ENCODE data around the gene EIF3D. TPM values are rescaled to one million over a fixed set of nuclear protein-coding genes. Genes with fewer than 3 reads are reported as not detected.

The EIF3D gene
- total RNA-seq, 3 donors from 2014 or later: 375 to 392 (median 385) TPM

DNA sequence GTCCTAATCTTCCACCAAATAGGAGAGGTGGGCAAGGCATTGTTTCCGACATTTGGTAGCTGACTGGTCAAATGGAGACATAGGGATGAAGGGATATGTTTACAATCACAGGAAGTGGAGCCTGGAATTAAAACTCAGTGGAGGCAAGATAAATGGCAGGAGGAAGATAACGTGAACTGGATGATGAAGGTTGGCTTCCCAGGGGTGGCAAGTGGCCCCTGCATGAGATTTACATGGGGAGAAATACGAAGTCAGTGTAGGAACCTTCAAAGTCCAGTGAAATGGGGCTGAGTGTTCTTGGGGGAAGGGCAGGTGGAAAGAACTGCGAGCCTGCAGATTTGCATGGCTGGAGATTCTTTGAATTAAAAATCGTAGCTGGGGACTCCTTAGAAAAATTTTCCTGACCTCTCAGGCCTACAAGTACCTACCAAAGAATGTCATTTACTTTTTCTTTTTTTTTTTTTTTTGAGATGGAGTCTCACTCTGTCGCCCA lies 21.4 kb downstream of the EIF3D start:
- ATAC-seq (no peak), DNase-seq (no peak)
- H3K9me3 Mint-ChIP-seq: no peaks in the 10 kb centered on the region
- H3K4me1 Mint-ChIP-seq (ENCODE audit: low read depth): peaks cover 7% of the 10 kb centered on the region
- H3K27me3 Mint-ChIP-seq (ENCODE audit: low read depth): no peaks in the 10 kb centered on the region
- H3K36me3 Mint-ChIP-seq (ENCODE audit: insufficient read depth): peaks cover 22% of the 10 kb centered on the region
- H3K4me3 Mint-ChIP-seq: peak overlapping the region; percentile 76

DNA sequence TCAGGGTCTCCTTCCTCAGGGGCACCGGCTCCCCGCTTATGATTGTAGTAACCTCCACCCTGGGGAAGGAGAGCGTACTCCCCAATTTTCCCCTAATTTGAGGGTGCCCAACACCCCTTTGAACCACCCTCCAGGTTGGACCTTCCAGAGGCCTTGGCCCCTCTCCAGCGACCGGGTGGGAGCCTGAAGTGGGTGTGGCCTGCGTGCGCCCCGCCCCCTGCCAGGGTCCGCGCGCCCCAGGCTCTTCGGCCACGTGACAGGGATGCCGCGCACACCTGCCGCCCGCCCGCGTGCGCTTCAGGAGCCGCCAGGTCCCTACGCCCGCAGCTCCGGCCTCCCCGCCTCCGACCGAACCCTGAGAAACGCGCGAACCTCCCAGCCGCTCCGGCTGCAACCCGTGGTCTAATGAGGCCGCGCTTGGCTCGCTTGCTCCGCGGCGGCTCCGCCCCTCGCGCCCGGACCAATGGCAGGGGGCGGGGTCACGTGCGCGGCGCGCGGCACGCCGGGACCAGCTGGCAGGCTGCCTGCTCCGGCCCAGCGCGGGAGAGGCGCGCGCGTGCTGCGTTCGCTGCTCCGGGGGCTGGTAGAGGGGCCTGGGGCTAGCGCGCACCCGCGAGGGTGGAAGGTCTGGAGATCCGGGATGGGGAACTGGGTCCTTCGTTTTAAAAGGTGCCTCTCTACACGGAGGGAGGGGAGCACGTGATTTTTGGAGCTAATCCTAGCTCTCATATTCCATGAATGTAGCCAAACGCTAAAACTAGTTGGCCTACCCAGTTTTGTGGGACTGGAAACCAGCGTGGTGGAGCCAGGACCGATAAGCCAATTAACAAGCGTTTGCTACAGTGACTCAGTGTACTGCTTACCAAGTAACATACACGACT lies 22.1 kb downstream of the EIF3D start, which contains the start of gene FOXRED2:
Gene FOXRED2 (minus strand): TSS at position 404 of the 881 bp plus-strand sequence. CDS start 618 bp downstream, outside the sequence.
- peaks cover 16% of the 10 kb centered on the region for H3K36me3 Mint-ChIP-seq (ENCODE audit: insufficient read depth)

DNA sequence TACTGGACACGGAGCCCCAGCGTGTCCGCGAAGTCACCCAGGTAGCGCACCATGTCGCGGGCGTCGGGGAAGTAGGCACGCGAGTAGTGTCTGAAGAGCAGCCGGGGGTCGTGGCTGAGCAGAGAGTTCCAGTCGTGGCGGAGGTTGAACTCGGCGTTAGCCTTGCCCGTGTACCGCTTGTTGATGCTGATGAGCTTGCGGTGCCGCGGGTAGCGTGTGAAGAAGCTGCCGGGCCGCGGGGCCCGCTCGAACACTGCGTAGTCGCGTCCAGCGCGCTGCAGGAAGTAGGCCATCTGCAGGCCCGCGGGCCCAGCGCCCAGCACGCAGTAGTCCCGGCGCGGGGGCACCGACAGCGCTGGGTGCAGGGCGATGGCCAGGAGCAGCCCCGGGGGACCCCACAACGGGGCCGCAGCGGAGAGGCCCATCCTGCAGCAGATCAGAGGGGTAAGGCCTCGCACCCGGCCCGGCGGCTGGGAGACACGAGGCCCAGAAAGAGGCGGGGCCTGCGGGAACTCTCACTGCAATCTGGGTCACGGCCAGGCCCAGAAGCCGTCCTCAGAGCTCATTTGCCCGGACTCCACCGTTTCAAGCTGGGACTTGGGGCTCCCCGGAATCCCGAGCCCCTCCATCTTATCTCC lies 22.8 kb downstream of the EIF3D start:
- ATAC-seq: no peak
- Mint-ChIP-seq H3K36me3 (ENCODE audit: insufficient read depth) (peaks cover 11% of the 10 kb centered on the region), H3K9me3 (no peaks in the 10 kb centered on the region), H3K4me3 (peak overlapping the region; percentile 76), H3K4me1 (ENCODE audit: low read depth) (peaks cover 7% of the 10 kb centered on the region), H3K27me3 (ENCODE audit: low read depth) (no peaks in the 10 kb centered on the region)
- DNase-seq: no peak

More for the DNA sequence above, 22.1 kb downstream of the EIF3D start, which contains the start of gene FOXRED2:
- ATAC-seq: peak; percentile 95 to 96
- no peaks in the 10 kb centered on the region for H3K27me3 Mint-ChIP-seq (ENCODE audit: low read depth)
- peak; percentile 85 for DNase-seq
- no peaks in the 10 kb centered on the region for H3K9me3 Mint-ChIP-seq
- peaks cover 7% of the 10 kb centered on the region for H3K4me1 Mint-ChIP-seq (ENCODE audit: low read depth)
- peak within 1 kb of the TSS; percentile 76 for H3K4me3 Mint-ChIP-seq

DNA sequence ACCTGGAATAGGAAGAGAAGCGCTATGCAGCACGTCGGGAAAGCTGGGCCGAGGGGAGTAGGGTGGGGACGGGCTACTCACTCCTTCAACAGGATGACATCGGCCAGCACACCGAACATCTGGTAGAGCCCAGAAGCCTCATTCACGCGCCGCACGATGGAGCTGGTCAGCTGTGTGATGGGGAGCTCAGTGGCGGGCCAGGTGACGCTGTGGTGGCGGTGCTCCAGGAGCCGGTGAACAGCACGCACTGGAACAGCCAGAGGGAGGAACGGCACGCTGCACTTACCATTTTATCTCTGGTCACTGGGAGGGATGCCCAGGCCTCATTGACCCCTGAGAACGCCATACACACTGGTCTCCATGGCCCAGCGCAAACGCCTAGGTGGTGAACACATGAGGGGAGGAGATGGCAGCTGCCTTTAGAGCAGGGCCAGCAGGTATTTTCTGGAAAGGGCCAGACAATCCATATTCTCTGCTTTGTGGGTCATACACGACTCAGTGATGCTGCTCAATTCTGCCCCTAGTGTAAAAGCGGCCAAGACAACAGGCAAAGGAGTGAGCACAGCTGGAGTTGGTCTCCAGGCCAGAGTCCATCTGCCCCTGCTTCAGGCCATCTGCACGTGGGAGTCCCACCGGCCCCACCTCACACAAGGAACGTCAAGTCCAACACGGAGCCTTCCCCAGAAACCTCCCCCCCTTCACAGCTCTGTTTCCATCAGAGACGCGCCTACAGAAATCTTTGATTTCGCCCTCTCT lies 30.9 kb downstream of the EIF3D start:
- Mint-ChIP-seq H3K4me1 (ENCODE audit: low read depth) (peaks cover 1% of the 10 kb centered on the region), H3K36me3 (ENCODE audit: insufficient read depth) (peaks cover 13% of the 10 kb centered on the region), H3K4me3 (no peak overlapping the region), H3K9me3 (no peaks in the 10 kb centered on the region), H3K27me3 (ENCODE audit: low read depth) (no peaks in the 10 kb centered on the region)
- DNase-seq (no peak), ATAC-seq (no peak)

DNA sequence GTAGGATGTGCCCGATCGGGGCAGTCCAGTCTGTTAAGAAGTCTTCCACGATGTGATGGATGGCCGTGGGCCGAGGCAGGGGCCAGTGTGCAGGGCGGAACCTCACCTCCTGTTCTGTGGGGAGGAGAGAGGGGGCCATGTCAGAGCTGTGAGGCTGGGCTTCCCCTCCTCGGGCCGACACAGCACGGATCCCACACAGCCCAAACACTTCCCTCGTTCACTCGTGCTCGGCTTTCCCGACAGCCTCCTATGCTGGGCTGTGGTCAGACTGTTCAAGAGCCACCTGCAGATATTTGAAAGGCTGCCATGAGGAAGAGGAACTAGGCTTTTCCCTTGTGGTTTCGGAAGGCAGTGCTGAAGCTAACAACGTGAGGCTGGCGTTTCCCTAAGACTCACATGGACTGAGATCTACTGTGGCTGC lies 35.3 kb downstream of the EIF3D start:
- no peaks in the 10 kb centered on the region for H3K9me3 Mint-ChIP-seq
- H3K4me3 Mint-ChIP-seq: no peak overlapping the region
- peaks cover 4% of the 10 kb centered on the region for H3K4me1 Mint-ChIP-seq (ENCODE audit: low read depth)
- DNase-seq (no peak), ATAC-seq (peak; percentile 17 to 32)
- no peaks in the 10 kb centered on the region for H3K27me3 Mint-ChIP-seq (ENCODE audit: low read depth)
- peaks cover 16% of the 10 kb centered on the region for H3K36me3 Mint-ChIP-seq (ENCODE audit: insufficient read depth)

DNA sequence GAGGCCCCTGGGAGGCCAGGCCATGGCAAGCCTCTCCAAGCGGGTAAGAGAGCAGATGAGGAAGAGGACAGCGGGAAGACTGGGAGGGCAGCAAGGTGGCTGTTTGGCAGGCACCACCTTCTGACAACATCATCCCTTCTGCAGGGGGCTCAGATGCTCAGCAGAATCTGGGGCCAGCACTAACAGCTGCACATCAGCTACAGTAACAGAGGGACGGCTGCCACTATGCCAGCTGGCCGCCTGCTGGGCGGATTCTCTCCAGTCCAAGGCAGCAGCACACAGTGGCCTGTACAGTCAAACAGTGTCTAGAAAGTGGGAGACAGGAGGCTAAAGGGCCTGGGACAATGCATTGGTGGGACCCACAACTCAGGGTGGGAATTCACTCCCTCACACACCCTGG lies 36.9 kb downstream of the EIF3D start:
- no peaks in the 10 kb centered on the region for H3K9me3 Mint-ChIP-seq
- H3K4me3 Mint-ChIP-seq: no peak overlapping the region
- no peaks in the 10 kb centered on the region for H3K27me3 Mint-ChIP-seq (ENCODE audit: low read depth)
- ATAC-seq: no peak
- H3K36me3 Mint-ChIP-seq (ENCODE audit: insufficient read depth): peaks cover 16% of the 10 kb centered on the region
- DNase-seq: no peak
- H3K4me1 Mint-ChIP-seq (ENCODE audit: low read depth): peaks cover 4% of the 10 kb centered on the region

DNA sequence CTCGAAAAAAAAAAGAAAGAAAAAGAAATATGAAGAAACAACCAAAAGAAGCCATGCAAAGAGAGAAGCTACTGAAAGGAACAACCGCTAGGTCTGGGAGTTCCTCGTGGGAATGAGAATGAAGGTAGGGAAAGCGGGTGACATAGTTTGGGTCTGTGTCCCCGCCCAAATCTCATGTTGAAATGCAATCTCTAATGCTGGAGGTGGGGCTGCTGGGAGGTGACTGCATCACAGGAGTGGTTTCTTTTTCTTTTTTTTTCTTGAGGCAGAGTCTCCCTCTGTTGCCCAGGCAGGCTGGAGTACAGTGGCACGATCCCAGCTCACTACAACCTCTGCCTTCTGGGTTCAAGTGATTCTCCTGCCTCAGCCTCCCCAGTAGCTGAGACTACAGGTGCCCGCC lies 37.8 kb downstream of the EIF3D start:
- Mint-ChIP-seq H3K27me3 (ENCODE audit: low read depth) (no peaks in the 10 kb centered on the region), H3K9me3 (no peaks in the 10 kb centered on the region), H3K4me1 (ENCODE audit: low read depth) (peaks cover 4% of the 10 kb centered on the region), H3K36me3 (ENCODE audit: insufficient read depth) (peaks cover 11% of the 10 kb centered on the region), H3K4me3 (no peak overlapping the region)
- DNase-seq: no peak
- no peak for ATAC-seq

DNA sequence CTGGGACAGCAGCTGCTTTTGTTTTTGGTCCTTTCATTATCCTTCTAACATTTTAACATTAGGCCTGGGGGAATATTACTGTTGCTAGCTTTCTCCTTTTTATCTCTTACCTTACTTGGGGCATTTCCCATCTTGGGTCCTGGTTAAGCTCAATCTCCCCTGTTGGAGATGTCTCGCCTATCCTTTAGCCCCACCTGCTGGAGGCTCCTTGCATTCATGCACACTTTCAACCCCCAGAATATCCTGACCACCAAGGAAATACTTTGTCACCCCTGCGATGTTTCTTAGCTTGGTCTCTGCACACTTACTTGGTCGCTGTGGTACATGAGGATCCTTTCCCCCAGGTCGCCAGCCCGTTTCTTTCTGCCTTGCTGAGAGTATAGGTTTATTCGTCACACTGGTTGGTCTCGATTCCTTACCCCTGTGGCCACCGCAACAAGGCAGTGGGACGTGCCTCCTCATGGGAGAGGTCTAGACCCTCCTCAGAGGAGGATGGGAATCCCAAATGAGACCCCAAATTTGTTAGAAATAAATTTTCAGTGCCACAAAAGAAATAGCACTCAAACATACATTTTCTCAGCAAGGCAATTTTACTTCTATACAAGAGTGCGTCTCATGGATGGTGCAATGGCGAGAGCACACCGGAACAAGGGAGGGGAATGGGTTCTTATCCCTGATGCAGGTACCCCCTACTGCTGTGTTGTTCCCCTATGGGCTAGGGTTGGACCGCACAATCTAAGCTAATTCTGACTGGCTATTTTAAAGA lies 42.2 kb downstream of the EIF3D start:
- Mint-ChIP-seq H3K4me3 (no peak overlapping the region), H3K9me3 (no peaks in the 10 kb centered on the region), H3K36me3 (ENCODE audit: insufficient read depth) (peaks cover 3% of the 10 kb centered on the region), H3K4me1 (ENCODE audit: low read depth) (peaks cover 8% of the 10 kb centered on the region), H3K27me3 (ENCODE audit: low read depth) (no peaks in the 10 kb centered on the region)
- DNase-seq: peak; percentile 67
- ATAC-seq: no peak

DNA sequence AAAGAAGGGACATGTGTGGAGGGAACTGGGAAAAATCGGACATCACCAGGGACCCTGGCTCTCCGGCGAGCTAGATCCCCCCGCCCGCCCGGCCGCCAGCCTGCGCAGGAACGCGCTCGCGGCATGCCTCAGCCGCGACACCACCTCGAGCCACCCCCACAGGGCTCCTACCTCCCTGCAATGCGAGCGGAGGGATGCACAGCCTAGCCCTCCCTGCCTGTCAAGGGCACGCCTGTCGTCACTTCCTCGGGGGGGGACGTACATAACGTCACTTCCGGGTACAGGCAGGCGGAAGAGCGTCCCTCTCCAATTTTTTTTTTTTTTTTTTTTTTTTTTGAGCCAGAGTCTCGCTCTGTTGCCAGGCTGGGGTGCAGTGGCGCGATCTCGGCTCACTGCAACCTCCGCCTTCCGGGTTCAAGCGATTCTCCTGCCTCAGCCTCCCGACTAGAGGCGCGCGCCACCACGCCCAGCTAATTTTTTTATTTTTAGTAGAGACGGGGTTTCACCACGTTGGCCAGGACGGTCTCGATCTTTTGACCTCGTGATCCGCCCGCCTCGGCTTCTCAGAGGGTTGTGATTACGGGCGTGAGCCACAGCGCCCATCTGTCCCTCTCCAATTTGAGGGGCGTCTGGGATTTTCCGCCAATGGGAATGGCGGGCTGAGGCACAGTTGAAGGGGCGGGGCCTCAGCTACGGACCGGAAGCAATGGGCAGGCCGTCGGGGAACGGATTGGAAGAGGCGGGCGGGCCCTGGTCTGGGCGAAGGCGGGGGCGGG lies 47.4 kb downstream of the EIF3D start, which contains the start of gene TXN2:
Gene TXN2 (minus strand): TSS at position 248 of the 776 bp plus-strand sequence. CDS start 803 bp downstream, outside the sequence.
- peak; percentile 83 to 89 for ATAC-seq
- Mint-ChIP-seq H3K4me1 (ENCODE audit: low read depth) (peaks cover 16% of the 10 kb centered on the region), H3K4me3 (peak within 1 kb of the TSS; percentile 93), H3K36me3 (ENCODE audit: insufficient read depth) (peaks cover 5% of the 10 kb centered on the region), H3K27me3 (ENCODE audit: low read depth) (no peaks in the 10 kb centered on the region), H3K9me3 (no peaks in the 10 kb centered on the region)
- peak; percentile 94 for DNase-seq

DNA sequence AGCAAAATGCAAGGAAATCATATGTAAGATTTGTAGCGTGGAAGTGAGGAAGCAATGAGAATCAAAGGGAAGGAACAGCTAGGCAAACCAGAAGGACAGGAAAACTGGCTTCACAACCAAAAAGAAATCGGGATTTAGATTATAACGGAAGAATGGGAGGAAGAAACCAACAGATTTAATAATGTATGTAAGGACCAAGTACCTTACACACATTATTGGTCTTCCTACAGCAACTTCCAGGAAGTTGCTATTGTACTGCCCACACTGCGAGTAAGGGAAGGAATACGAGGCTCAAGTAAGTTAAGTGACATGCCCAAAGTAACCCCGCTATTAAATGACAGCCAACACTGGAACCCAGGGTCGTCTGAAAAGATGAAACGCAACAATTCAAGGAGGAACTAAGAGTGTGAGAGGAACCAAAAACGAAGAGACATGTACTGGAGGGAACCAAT lies 48.0 kb downstream of the EIF3D start:
- Mint-ChIP-seq H3K9me3 (no peaks in the 10 kb centered on the region), H3K4me1 (ENCODE audit: low read depth) (peaks cover 16% of the 10 kb centered on the region), H3K4me3 (peak overlapping the region; percentile 93), H3K27me3 (ENCODE audit: low read depth) (no peaks in the 10 kb centered on the region), H3K36me3 (ENCODE audit: insufficient read depth) (peaks cover 8% of the 10 kb centered on the region)
- DNase-seq (no peak), ATAC-seq (no peak)

DNA sequence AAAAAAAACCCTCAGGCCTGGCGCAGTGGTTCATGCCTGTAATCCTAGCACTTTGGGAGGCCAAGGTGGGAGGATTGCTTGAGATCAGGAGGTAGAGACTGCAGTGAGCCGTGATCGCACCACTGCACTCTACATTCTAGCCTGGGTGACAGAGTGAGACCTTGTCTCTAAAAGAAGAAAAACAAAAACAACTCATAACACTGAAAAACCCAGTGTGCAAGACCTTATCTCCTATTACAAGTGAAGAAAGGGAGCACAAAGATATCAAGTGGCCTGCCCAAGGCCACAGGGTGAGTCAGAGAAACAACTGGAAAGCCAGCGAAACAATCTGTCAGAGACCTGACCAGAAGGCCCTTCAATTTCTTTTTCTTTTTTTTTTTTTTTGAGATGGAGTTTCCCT lies 50.0 kb downstream of the EIF3D start:
- Mint-ChIP-seq H3K4me1 (ENCODE audit: low read depth) (peaks cover 16% of the 10 kb centered on the region), H3K27me3 (ENCODE audit: low read depth) (no peaks in the 10 kb centered on the region), H3K36me3 (ENCODE audit: insufficient read depth) (peaks cover 24% of the 10 kb centered on the region), H3K9me3 (no peaks in the 10 kb centered on the region), H3K4me3 (no peak overlapping the region)
- ATAC-seq (no peak), DNase-seq (no peak)

DNA sequence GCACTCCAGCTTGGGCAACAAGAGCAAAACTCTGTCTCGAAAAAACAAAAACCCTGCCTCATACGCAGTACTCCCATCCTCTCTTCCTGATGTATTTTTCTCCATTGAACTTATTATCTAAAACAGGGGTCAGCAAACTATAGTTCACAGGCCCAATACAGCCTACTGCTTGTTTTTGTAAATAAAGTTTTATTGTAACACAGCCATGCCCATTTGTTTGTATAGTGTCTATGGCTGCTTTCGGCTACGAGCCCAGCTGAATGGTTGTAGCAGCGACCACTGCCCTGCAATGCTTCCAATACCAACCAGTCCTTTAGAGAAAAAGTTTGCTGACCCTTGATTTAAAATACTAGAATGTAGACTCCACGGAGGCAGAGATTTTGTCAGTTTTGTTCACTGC lies 53.6 kb downstream of the EIF3D start:
- ATAC-seq (no peak), DNase-seq (no peak)
- H3K9me3 Mint-ChIP-seq: no peaks in the 10 kb centered on the region
- H3K27me3 Mint-ChIP-seq (ENCODE audit: low read depth): no peaks in the 10 kb centered on the region
- H3K4me3 Mint-ChIP-seq: no peak overlapping the region
- H3K4me1 Mint-ChIP-seq (ENCODE audit: low read depth): peaks cover 4% of the 10 kb centered on the region
- peaks cover 33% of the 10 kb centered on the region for H3K36me3 Mint-ChIP-seq (ENCODE audit: insufficient read depth)

DNA sequence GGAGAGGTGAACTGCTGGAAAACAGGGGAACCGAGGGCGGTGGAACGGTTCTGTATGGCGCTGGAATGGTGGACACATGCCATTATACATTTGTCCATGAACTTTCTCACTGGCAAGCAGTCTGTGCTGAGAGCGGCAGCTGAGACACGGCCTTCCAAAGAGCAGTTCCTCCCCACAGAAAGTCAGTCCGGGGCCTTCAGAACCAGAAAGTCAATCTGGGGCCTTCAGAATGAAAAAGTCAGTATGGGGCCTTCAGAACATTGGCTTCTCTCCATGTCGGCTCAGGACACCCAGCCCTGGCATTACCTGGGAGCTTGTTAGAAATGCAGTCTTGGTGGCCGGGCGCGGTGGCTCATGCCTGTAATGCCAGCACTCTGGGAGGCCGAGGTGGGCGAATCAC lies 56.3 kb downstream of the EIF3D start:
- Mint-ChIP-seq H3K27me3 (ENCODE audit: low read depth) (no peaks in the 10 kb centered on the region), H3K36me3 (ENCODE audit: insufficient read depth) (peaks cover 33% of the 10 kb centered on the region), H3K9me3 (no peaks in the 10 kb centered on the region)

More for the DNA sequence above, 56.3 kb downstream of the EIF3D start:
- Mint-ChIP-seq H3K4me3 (no peak overlapping the region), H3K4me1 (ENCODE audit: low read depth) (peaks cover 13% of the 10 kb centered on the region)
- DNase-seq (no peak), ATAC-seq (no peak)
